ENCODE data around the gene TUBB2B. TPM values are rescaled to one million over a fixed set of nuclear protein-coding genes. Genes with fewer than 3 reads are reported as not detected.

Gene TUBB2B
- total RNA-seq, 1 donor from 2014 or later: 144 TPM

DNA sequence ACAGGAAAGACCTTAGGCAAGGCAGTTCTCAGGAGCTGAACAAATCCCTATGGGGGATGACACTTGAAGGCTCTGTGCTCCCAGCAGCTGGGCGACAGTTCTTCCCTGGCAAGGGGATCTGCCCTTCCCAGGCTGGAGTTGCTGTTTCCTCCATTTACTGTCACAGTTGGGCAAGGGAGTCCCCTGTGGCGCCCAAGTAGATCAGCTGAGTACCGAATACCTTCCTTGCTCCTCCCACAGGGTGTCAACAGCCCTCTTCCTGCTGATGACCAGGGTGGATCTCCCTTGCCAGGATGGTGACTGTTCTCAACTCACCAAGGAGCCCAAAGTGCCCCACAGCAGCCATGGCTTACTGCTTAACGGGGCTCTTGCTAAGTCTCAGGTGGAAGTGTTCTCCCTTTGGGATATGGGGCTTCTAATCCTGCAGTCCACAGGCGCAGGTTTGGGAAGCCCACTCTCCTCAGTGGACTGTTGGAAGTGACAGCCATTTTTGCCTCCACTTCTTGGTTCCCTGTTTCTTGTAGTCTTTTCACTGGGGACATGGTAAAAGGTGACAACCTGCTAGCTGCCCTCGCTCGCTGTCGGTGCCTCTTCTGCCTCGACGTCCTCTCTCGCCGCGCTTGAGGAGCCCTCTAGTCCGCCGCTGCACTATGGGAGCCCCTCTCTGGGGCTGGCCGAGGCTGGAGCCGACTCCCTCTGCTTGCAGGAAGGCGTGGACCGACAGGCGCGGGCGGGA lies 25.6 kb upstream of the TUBB2B start:
- no peak overlapping the region for H3K4me3 Mint-ChIP-seq (ENCODE audit: unreplicated experiment)
- H3K27me3 Mint-ChIP-seq (ENCODE audit: low read depth, unreplicated experiment): peaks cover 7% of the 10 kb centered on the region
- no peaks in the 10 kb centered on the region for H3K9me3 Mint-ChIP-seq (ENCODE audit: unreplicated experiment)

DNA sequence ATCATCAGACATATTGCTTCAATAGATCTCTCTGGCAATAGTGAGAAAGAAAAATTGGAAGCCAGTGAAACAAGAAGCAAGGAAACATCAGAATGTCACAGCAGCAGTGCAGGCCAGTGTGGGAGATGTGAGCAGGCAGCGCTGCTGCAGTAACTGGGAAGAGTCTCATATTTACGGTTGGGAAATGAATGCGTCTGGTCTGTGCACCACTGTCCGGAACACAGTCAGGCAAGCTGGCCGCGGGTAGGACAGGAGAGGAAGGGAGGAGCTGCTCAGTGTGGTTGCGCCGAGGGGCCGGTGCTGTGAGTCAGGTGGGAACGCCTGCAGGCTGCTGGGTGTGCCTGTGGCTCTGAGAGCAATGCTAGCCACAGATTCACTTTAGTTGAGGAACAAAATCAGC lies 24.9 kb upstream of the TUBB2B start:
- Histone ChIP-seq H4K20me1 (ENCODE audit: insufficient read depth, low read length) (no peaks in the 10 kb centered on the region), H2AFZ (ENCODE audit: low read depth, low read length) (no peak overlapping the region), H3K9me3 (ENCODE audit: insufficient read depth, low read depth, low read length) (no peaks in the 10 kb centered on the region), H3K4me1 (ENCODE audit: insufficient read depth, low read length) (peaks cover 14% of the 10 kb centered on the region), H3K27me3 (ENCODE audit: insufficient read depth, low read length) (no peaks in the 10 kb centered on the region), H3K4me2 (ENCODE audit: low read length) (no peak overlapping the region), H3K36me3 (ENCODE audit: insufficient read depth, low read length) (no peaks in the 10 kb centered on the region), H3K79me2 (ENCODE audit: insufficient read depth, low read length) (no peaks in the 10 kb centered on the region), H3K27ac (ENCODE audit: low read depth, low read length) (no peak overlapping the region), H3K4me3 (ENCODE audit: insufficient read depth, low read depth, low read length) (no peak overlapping the region), H3K9ac (ENCODE audit: low read length) (no peak overlapping the region)
- H3K36me3 Mint-ChIP-seq (ENCODE audit: low read depth, unreplicated experiment): peaks cover 6% of the 10 kb centered on the region
- no peak overlapping the region for H3K4me3 Mint-ChIP-seq (ENCODE audit: unreplicated experiment)
- H3K4me1 Mint-ChIP-seq (ENCODE audit: low read depth, unreplicated experiment): peaks cover 25% of the 10 kb centered on the region
- H3K27ac Mint-ChIP-seq (ENCODE audit: unreplicated experiment): no peak overlapping the region
- no peaks in the 10 kb centered on the region for H3K9me3 Mint-ChIP-seq (ENCODE audit: unreplicated experiment)
- H3K27me3 Mint-ChIP-seq (ENCODE audit: low read depth, unreplicated experiment): peaks cover 7% of the 10 kb centered on the region
- TF ChIP-seq EZH2 (IDR thresholded peaks at IDR 0.05; ENCODE audit: insufficient read depth, low read length): no peak
- TF ChIP-seq, protein P1, sequence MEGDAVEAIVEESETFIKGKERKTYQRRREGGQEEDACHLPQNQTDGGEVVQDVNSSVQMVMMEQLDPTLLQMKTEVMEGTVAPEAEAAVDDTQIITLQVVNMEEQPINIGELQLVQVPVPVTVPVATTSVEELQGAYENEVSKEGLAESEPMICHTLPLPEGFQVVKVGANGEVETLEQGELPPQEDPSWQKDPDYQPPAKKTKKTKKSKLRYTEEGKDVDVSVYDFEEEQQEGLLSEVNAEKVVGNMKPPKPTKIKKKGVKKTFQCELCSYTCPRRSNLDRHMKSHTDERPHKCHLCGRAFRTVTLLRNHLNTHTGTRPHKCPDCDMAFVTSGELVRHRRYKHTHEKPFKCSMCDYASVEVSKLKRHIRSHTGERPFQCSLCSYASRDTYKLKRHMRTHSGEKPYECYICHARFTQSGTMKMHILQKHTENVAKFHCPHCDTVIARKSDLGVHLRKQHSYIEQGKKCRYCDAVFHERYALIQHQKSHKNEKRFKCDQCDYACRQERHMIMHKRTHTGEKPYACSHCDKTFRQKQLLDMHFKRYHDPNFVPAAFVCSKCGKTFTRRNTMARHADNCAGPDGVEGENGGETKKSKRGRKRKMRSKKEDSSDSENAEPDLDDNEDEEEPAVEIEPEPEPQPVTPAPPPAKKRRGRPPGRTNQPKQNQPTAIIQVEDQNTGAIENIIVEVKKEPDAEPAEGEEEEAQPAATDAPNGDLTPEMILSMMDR (IDR thresholded peaks at IDR 0.05; ENCODE audit: insufficient read depth, low read depth, low read length): no peak
- DNase-seq (ENCODE audit: low read depth): no peak
- FAIRE-seq: no peak

More for the DNA sequence above, 25.6 kb upstream of the TUBB2B start:
- Mint-ChIP-seq H3K27ac (ENCODE audit: unreplicated experiment) (no peak overlapping the region), H3K36me3 (ENCODE audit: low read depth, unreplicated experiment) (peaks cover 6% of the 10 kb centered on the region), H3K4me1 (ENCODE audit: low read depth, unreplicated experiment) (peaks cover 20% of the 10 kb centered on the region)
- Histone ChIP-seq H3K4me1 (ENCODE audit: insufficient read depth, low read length) (peaks cover 9% of the 10 kb centered on the region), H3K9me3 (ENCODE audit: insufficient read depth, low read depth, low read length) (no peaks in the 10 kb centered on the region), H3K4me2 (ENCODE audit: low read length) (no peak overlapping the region), H3K27me3 (ENCODE audit: insufficient read depth, low read length) (no peaks in the 10 kb centered on the region), H3K9ac (ENCODE audit: low read length) (no peak overlapping the region), H3K27ac (ENCODE audit: low read depth, low read length) (no peak overlapping the region), H4K20me1 (ENCODE audit: insufficient read depth, low read length) (no peaks in the 10 kb centered on the region), H3K79me2 (ENCODE audit: insufficient read depth, low read length) (no peaks in the 10 kb centered on the region), H3K4me3 (ENCODE audit: insufficient read depth, low read depth, low read length) (no peak overlapping the region), H2AFZ (ENCODE audit: low read depth, low read length) (no peak overlapping the region), H3K36me3 (ENCODE audit: insufficient read depth, low read length) (no peaks in the 10 kb centered on the region)
- DNase-seq (ENCODE audit: low read depth) (no peak), FAIRE-seq (no peak)
- TF ChIP-seq, protein P1 (IDR thresholded peaks at IDR 0.05; ENCODE audit: insufficient read depth, low read depth, low read length): no peak
- no peak for TF ChIP-seq EZH2 (IDR thresholded peaks at IDR 0.05; ENCODE audit: insufficient read depth, low read length)
